Nephron (organoid): ENCODE results near the gene CACNB3.
A peak's percentile ranks its signal among the peaks of the same experiment; 100 is the strongest.

Experiments used
- H3K27ac Mint-ChIP-seq, 3 experiments: 2 replicates each; pipeline ENCODE4 v1.8.0; 2020; ENCODE audit warnings: mixed read lengths in 3 of 3, mild to moderate bottlenecking in 2 of 3, moderate library complexity in 1 of 3
- H3K27me3 Mint-ChIP-seq: 2 replicates; pipeline ENCODE4 v1.8.0; 2021; ENCODE audit warnings: low read depth, mild to moderate bottlenecking, moderate library complexity, mixed read lengths
- H3K36me3 Mint-ChIP-seq: 2 replicates; pipeline ENCODE4 v1.8.0; 2020; ENCODE audit warnings: low read depth, mixed read lengths
- H3K4me1 Mint-ChIP-seq: 2 replicates; pipeline ENCODE4 v1.8.0; 2020; ENCODE audit warnings: mixed read lengths
- H3K4me3 Mint-ChIP-seq, 3 experiments: 2 replicates each; pipeline ENCODE4 v1.8.0; 2020; ENCODE audit warnings: mild to moderate bottlenecking in 3 of 3, mixed read lengths in 3 of 3, moderate library complexity in 2 of 3
- H3K9me3 Mint-ChIP-seq: 2 replicates; pipeline ENCODE4 v1.8.0; 2020; ENCODE audit warnings: mixed read lengths
- TF ChIP-seq, protein P1 (sequence below), 3 experiments: fragments of 200-600 bp; sonication (generic); IDR thresholded peaks; one replicate each; pipeline ENCODE4 v1.5.0; 2021; ENCODE audit warnings: antibody characterized with exemption in 3 of 3; ENCODE audit not compliant: unreplicated experiment in 3 of 3

The CACNB3 gene

DNA sequence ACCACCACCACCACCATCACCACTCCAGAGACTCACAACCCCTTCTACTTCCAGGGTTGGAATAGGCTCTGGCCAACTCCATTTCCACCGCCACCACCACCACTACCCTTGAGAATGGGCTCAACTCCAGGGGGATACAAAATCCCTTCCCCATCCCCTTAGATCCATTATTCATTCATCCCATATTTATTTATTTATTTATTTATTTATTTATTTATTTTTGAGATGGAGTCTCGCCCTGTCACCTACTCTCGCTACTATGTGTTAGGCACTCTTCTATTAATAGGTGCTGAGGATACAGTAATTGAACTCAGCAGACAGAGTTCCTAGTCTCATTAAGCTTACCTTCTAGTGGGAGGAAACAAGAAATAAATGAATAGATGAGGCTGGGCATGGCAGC is 24.6 kb upstream of the CACNB3 start:
- Mint-ChIP-seq H3K36me3 (no peaks in the 10 kb centered on the region), H3K4me3 (peak overlapping the region in 1 of 3 experiments; percentile 34), H3K4me1 (peaks cover 21% of the 10 kb centered on the region), H3K27ac (peak overlapping the region in 2 of 3 experiments; percentile 20 to 48), H3K27me3 (peaks cover 3% of the 10 kb centered on the region), H3K9me3 (no peaks in the 10 kb centered on the region)
- TF ChIP-seq, protein P1, sequence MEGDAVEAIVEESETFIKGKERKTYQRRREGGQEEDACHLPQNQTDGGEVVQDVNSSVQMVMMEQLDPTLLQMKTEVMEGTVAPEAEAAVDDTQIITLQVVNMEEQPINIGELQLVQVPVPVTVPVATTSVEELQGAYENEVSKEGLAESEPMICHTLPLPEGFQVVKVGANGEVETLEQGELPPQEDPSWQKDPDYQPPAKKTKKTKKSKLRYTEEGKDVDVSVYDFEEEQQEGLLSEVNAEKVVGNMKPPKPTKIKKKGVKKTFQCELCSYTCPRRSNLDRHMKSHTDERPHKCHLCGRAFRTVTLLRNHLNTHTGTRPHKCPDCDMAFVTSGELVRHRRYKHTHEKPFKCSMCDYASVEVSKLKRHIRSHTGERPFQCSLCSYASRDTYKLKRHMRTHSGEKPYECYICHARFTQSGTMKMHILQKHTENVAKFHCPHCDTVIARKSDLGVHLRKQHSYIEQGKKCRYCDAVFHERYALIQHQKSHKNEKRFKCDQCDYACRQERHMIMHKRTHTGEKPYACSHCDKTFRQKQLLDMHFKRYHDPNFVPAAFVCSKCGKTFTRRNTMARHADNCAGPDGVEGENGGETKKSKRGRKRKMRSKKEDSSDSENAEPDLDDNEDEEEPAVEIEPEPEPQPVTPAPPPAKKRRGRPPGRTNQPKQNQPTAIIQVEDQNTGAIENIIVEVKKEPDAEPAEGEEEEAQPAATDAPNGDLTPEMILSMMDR (IDR thresholded peaks at IDR 0.05; ENCODE audit: unreplicated experiment in 3 of 3), result no peak

DNA sequence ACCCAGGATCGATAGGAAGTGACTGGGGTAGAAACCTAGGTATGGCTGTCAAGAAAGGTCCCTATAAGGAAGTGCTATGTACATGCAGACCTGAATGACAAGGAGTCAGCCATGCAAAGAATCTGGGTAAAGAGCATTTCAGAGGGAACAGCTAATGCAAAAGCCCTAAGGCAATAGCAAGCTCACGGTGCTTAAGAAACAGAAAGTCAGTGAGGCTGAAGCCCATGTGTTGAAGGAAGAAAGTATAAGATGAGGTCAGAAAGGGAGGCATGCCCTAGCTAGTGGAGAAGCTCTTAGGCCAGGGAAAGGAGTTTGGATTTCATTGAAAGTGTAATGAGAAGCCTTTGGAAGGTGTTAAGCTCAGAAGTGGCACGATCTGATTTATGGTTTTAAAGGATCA is 23.4 kb upstream of the CACNB3 start:
- Mint-ChIP-seq H3K4me1 (peaks cover 19% of the 10 kb centered on the region), H3K9me3 (no peaks in the 10 kb centered on the region), H3K27me3 (peaks cover 3% of the 10 kb centered on the region), H3K36me3 (no peaks in the 10 kb centered on the region), H3K27ac (peak overlapping the region in 2 of 3 experiments; percentile 20 to 88), H3K4me3 (no peak overlapping the region)
- TF ChIP-seq, protein P1 (IDR thresholded peaks at IDR 0.05; ENCODE audit: unreplicated experiment in 3 of 3), result no peak

DNA sequence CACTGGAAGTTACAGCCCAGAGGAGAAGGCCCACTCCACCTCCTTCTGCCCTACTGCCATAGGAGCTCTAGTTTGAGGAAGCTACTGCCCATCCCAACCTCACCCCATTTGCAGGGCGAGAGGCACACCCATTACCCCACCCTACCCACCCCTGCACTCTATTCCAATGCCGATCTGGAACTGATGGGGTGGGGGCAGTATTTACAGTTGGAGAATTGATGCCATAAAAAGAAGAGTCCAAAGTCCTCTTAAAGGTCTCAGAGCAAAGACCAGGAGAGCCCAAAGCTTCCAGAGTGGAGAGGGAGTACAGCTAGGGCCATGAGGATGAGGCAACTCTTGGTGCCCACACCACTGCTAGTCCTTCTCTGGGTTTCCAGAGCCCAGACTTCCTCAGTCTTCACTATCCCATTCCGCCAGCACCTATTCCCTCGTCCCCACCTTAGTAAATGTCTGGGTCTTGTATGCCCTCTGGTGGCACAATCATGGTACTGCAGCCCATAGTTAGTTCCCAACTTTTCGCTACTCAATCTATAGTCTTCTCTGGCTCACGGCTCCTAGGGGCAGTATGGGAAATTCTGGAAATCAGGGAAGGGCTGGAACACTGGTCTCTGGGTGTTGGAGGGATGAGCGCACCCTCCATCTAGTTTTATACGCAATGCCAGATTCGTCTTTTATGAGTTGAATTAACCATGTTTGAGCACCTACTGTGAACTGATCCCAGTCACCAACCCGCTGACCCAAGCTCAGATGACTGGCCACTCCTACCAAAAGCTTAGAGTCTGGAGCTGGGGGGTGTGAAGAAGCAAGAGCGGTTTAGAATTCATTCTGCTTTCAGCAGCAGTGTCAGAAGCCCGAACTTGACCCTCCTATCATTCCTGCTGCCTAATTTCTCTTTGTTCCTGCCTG is 22.5 kb upstream of the CACNB3 start:
- no peaks in the 10 kb centered on the region for H3K36me3 Mint-ChIP-seq
- H3K27me3 Mint-ChIP-seq, result peaks cover 3% of the 10 kb centered on the region
- H3K4me3 Mint-ChIP-seq, result peak overlapping the region in 1 of 3 experiments; percentile 9
- H3K27ac Mint-ChIP-seq, result peak overlapping the region in 2 of 3 experiments; percentile 9 to 71
- H3K4me1 Mint-ChIP-seq, result peaks cover 11% of the 10 kb centered on the region
- TF ChIP-seq, protein P1 (IDR thresholded peaks at IDR 0.05; ENCODE audit: unreplicated experiment in 3 of 3), result peak; percentile 90 to 95 (median 93)
- H3K9me3 Mint-ChIP-seq, result no peaks in the 10 kb centered on the region

DNA sequence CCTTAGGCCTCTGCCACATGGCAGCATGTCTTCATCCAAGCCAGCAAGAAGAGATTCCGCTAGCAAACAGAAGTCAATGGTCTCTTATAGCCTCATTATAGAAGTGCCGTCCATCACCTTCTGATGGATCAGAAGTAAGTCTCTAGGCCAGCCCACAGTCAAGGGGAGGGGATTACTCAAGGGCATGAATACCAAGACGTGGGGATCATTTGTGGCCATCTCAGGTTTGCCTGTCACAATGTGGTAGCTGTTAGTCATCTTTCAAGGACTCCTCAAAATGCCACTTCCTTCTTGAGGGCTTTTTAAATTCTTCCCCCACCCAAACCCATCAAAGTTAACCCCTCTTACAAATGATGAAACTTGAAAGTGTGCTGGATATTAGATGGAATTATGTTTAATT is 21.3 kb upstream of the CACNB3 start:
- Mint-ChIP-seq H3K36me3 (no peaks in the 10 kb centered on the region), H3K27me3 (peaks cover 3% of the 10 kb centered on the region), H3K9me3 (no peaks in the 10 kb centered on the region), H3K4me1 (peaks cover 11% of the 10 kb centered on the region), H3K27ac (no peak overlapping the region), H3K4me3 (no peak overlapping the region)
- TF ChIP-seq, protein P1 (IDR thresholded peaks at IDR 0.05; ENCODE audit: unreplicated experiment in 3 of 3), result no peak

DNA sequence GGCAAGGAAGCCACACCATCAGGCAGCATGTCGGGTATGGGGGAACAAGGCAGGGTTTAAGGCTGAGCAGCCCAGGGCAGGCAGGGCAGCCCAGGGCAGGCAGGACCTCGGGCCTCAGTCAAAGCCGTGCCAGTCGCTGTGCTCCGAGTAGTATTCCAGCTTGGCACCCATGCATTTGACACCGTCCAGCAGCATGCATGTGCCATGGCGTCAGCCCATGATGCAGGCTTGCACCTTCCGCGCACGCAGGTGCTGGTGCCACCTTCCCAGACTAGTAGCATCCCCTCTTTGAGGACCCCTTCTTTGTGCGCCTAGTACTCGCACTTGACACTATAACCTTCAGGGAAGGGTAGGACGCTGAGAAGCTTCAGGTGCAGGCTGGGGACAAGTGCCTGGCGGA is 17.8 kb upstream of the CACNB3 start:
- H3K4me3 Mint-ChIP-seq, result no peak overlapping the region
- no peaks in the 10 kb centered on the region for H3K9me3 Mint-ChIP-seq
- H3K4me1 Mint-ChIP-seq, result peaks cover 5% of the 10 kb centered on the region
- no peaks in the 10 kb centered on the region for H3K36me3 Mint-ChIP-seq
- no peak overlapping the region for H3K27ac Mint-ChIP-seq
- no peaks in the 10 kb centered on the region for H3K27me3 Mint-ChIP-seq
- TF ChIP-seq, protein P1 (IDR thresholded peaks at IDR 0.05; ENCODE audit: unreplicated experiment in 3 of 3), result no peak

DNA sequence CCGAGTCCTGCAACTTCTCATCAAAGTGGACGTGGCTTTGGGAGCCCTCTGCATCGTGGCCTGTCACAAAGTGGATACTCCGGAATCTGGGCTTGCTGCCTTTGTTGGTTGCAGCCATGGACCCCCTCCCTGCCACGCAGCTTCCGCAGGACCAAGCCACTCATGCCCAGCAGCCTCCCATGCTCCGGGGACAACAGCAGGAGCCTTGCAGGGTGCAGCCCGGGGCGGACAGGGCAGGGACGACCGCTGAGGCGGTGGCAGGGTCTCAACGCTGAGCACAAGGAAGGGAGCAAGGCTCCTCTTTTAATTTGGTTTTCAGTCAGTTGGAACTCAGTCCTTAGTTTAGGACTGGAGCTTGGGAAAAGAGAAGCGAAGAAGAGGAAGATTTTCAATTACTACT is 17.3 kb upstream of the CACNB3 start:
- no peaks in the 10 kb centered on the region for H3K27me3 Mint-ChIP-seq
- no peaks in the 10 kb centered on the region for H3K9me3 Mint-ChIP-seq
- TF ChIP-seq, protein P1 (IDR thresholded peaks at IDR 0.05; ENCODE audit: unreplicated experiment in 3 of 3), result no peak
- H3K4me3 Mint-ChIP-seq, result no peak overlapping the region
- no peak overlapping the region for H3K27ac Mint-ChIP-seq
- H3K36me3 Mint-ChIP-seq, result no peaks in the 10 kb centered on the region
- H3K4me1 Mint-ChIP-seq, result peaks cover 1% of the 10 kb centered on the region
